ENCODE measurements around the gene PDHA1.

Gene PDHA1

DNA sequence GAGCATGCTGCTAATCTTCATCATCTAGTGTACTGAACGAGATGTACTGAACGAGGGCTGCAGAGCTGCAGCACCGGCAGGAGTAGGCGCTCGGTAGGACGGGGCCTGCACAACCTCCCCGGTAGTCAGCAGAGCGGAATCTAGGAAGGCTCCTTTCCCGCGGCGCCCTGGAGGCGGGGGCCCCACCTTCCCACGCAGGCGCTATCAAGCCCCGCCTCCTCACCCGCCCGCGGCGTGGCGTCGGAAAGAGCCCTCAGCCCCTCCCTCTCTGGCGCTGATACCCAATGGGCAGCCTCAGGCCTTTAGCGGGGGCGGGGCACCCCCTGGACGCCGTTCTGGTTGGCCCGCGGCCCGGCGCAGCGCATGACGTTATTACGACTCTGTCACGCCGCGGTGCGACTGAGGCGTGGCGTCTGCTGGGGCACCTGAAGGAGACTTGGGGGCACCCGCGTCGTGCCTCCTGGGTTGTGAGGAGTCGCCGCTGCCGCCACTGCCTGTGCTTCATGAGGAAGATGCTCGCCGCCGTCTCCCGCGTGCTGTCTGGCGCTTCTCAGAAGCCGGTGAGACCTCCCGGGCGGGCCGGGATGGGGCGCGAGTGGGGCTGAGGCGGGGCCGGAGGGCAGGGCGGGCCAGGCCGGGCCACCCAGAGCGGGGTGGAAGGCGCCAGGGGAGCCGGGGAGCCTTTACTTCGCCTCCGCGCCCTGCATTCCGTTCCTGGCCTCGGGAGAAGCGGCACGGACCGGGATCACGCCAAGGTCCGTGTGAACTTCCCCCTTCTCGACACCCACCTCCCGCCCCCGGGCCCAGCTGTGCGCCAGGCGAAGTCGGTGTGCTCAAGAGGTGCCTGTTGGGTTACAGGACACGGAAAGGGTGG is at the start of gene PDHA1:
Gene PDHA1, plus strand, starts transcription at position 393 of the 874 bp plus-strand sequence. Its CDS starts 111 bp downstream, at position 504.
- peak; percentile 91 for DNase-seq (ENCODE audit: low spot score)

DNA sequence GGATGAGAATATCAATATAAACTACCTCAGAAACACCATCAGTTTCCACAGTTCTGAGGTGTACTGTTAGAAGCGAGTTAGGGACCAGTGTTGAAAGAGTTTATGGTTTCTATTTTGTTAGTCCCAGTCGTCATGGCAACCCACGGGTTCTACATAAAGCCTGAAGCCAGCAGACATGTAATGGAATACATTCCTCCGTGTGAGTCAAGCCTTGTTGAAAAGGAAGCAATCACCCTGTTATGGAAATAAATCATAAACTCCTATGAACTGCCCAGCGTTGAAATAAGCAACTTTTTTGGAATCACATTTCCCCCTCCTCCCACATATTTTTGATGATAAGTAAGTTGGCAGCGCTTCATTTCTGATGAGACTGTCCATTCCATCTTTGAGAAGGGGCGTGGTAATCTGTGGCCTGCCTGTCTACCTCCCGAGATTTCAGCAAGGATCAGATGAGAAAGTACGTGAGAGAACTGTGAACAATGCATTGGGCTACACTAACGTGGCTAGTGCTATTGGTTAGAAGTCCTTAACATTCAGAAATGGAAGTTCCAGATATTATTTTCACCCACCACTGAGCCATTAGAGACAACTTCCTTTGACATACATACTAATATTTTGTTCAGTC is 40.4 kb upstream of the PDHA1 start:
- DNase-seq (ENCODE audit: low spot score) = no peak

DNA sequence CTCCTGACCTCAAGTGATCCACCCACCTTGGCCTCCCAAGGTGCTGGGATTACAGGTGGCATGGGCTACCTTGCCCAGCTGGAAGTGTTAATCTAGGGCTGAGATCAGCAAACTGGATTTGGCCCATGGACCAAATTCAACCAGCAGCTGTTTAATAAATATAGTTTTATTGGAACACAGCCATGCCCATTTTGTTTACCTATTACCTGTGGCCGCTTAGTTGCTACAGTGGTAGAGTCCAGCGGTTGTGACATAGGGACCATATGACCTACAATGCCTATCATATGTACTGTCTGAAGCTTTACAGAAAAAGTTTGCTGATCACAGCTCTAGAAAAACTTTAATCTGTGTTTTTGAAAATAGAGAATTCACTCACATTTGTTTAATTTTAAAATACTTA is 17.2 kb upstream of the PDHA1 start:
- no peak for DNase-seq (ENCODE audit: low spot score)

DNA sequence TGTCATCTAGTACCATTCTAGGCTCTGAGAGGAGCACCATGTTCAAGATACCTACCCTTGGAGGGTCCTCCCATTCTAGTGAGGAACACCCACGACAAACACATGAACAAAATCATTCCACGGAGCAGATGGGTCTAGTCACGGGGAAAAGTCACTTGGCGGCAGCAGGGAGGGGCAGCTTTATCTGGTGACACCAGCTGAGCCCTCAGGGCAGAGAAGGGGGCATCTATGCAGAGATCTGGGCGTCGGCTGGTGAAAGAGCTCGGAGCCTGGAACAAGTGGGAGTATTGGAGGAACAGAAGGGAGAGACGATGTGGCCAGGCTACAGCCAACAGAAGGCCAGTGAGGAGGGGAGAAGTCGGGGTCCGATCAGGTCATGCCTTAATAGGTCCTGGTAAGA is 11.9 kb upstream of the PDHA1 start:
- no peak for DNase-seq (ENCODE audit: low spot score)

DNA sequence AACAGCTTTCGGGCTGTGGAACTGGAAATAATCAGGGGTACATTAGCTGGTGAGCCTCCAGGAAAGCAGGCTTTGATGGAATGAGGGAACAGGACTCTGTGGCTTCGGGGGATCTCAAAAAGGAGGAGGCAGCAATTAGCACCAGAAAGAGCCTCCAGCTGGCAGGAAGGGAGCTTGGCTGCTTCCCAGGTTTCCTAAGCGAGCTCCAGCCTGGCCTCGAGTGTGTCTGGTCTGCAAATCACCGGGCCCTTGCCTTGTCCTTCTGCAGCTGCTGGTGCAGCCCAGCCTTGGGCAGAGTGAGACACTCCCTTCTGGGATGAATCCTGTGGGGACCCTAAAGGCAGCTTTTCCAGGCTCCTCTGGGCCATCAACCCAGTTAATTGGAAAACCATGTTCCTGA is 10.7 kb upstream of the PDHA1 start:
- no peak for DNase-seq (ENCODE audit: low spot score)

DNA sequence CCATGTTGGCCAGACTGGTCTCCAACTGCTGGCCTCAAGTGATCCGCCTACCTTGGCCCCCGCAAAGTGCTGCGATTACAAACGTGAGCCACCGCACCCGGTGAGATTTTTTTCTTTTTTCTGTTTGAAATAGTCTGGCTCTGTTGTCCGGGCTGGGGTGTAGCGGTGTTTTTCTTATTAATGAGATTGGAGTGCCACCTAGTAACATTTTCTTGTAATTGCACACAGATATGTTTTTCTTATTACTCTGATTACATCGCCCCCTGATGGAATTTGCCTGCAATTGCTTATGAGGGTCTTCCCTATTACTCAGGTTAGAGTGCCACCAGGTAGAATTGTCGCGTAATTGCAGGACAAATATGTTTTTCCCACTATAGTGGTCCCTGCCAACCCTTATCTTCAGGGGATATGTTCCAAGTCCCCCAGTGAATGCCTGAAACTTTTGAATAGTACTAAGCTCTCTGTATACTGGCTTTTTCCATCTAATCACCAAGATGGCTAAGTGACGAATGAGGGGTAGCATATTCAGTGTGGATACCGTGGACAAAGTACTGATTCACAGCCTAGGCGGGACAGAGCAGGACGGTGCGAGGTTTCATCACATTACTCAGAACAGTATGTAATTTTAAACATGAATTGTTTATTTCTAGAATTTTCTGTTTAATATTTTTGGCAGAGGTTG is 8.6 kb upstream of the PDHA1 start:
- DNase-seq (ENCODE audit: low spot score) = no peak

DNA sequence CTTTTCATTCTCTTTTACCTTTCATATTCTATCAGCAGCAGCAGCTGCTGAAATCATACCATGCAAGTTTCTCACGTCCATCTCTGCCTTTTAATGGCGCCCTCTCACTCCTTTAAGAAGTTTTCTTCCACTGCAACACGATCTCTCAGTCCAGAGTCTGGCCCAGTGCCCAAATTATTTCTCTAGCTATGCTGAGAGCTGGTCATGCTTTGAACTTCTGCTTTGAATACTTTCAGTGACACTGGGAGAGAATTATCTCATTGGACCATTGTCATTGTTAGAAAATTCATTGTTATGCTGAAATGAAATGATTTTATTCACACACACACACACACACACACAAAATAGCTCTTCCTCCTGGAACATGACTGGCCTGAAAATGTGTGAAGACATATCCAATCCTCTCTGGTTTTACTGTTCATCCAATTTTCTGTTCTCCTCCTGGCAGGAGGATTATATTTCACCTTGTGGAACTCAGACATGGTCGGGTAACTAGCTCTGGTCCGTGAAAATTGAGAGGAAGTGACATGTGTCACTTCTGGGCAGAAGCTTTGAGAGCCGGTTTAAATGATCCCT is 1.3 kb upstream of the PDHA1 start:
- no peak for DNase-seq (ENCODE audit: low spot score)

DNA sequence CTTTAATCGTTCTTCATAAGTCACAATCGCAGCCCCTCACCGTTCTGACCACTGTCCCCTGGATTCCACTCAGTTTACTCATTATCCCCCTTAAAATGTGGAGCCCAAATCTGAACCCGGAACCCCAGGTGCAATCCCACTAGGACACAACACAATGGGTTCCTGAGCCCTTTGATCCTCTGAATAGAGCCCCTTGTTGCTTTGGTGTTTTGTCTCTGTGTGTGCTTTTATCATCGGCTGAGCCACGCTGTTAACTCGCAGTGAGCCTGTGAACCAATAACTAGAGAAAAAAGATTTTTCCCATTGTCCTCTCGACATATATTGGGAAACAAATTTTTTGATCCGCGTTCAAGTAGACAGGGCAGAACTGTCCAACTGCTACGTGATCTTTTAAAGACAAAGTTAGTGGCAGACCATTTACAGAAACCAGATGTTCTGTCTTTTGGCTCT is 617 bp upstream of the PDHA1 start:
- no peak for DNase-seq (ENCODE audit: low spot score)

DNA sequence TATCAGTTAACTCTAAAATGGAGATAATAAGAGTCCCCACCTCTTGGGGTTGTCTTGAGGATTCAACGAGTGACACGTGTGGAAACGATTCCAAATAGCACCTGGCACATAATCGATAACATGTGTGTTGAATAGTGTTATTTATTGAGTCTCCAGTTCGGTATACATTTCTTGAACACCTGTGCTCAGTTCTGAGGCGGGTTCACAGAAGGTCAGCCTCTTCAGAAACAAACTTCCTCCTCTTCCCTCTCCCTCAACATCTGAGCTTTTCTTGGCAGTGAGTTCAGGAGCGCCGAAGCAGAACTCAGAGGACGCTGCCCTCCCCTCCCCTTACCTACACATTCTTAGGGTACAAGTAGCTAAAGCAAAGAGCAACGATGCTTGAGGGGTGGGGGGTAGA is 934 bp downstream of the PDHA1 start:
- DNase-seq (ENCODE audit: low spot score) = no peak

DNA sequence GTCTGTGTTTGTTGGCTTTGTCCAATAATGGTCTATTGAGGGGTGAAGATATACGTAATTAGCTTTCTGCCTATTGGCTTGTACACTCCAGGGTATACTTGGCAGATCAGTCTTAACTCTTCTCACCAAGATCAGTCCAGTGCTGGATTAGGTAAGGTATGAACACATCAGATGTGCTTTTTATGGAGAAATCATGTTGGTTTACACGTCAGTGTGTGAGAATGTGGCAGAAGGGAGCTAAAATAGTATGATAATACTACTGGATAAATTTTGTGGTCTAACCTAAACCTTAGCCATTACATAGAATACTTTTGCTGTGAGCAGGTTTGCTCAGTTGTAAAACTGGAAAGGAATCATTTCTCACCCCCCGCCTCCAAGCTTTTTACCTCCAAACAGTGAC is 4.2 kb downstream of the PDHA1 start:
- DNase-seq (ENCODE audit: low spot score) = no peak

DNA sequence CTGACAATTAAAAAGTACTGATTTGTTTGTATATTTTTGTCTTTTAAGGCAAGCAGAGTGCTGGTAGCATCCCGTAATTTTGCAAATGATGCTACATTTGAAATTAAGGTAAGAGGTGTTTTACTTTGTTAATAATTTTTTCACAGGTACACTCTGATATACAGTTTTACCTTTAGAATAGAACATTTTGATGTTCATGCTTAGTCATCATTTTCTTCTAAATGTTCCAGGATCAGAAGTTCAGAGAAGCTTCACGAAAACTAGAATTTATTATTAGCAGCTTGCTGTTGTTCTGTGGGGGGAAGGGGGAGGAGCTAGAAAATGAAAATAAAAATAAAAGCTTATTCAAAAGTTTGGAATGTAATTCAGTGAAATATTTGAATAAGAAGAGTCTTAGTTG is 5.5 kb downstream of the PDHA1 start:
- DNase-seq (ENCODE audit: low spot score) = no peak

DNA sequence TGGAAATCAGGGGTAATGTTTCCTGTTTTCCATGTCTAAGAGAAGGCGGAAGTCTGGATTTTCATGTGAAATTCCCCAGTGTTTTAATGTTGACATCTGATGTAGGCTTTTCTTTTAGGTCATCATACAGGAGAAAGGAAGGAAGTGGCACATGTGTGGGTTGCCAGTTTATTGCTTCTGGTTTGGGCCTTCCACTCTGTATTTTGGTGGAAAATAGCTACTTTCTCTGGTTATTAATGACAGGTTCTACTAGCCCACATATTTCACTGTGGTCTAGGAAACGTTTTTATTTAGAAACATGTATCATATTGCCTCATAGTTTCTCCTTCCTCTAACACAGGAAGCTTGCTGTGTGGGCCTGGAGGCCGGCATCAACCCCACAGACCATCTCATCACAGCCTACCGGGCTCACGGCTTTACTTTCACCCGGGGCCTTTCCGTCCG is 7.2 kb downstream of the PDHA1 start:
- DNase-seq (ENCODE audit: low spot score) = no peak

DNA sequence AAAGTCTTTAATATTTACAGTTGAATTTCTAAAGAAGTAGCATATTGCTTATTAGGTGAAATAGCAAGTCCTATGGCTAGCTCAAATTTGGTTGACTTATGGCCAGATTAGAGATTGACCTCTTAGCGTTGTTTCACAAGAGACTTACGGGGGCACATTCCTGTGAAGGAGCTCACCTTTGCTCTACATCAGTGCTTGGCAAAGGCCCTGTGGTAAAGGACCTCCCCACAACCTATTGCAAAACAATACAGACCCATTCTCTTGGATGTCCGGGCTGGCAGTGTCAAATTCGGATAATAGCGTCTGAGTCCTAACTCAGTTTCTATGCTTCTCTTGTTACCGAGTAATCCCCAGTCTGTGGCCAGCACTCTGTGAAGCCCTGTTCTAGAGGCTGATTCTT is 10.9 kb downstream of the PDHA1 start:
- no peak for DNase-seq (ENCODE audit: low spot score)

DNA sequence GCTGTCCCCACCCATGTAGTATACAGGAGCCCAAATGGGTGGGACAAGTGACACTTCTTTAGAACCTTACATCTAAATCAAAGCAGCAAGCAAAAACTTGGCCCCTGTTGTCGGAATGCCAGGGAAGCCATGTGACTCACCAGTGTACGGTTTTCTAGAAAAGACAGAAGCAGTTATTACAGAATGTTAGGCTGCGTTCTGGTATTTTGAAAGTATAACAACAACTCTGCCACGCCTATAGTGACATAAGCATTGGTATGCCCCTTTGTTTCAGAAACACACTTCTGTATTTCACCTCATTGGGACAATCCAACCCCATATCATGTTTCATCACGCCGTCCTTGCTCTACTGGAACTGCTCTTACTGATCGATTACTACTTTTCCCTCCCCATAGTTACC is 14.8 kb downstream of the PDHA1 start:
- DNase-seq (ENCODE audit: low spot score) = no peak

DNA sequence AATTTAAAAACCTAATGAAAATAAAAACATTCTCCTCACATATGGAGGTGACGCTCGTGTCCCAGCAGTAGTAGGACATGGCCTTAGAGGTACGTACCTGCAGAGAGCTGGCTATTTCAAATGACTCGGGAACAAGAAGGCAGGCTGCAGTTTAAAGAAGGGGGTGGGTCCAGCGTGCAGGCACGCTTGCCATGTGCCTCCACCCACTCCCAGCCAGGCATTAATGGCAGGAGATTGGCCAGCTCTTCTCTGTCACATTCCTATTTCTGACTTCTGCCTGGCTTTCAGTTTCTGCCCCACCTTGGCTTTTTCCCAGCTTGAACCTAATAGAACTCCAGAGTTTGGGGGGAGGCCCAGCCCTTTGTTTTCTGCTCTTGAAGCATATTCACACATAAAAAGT is 17.2 kb downstream of the PDHA1 start:
- no peak for DNase-seq (ENCODE audit: low spot score)

DNA sequence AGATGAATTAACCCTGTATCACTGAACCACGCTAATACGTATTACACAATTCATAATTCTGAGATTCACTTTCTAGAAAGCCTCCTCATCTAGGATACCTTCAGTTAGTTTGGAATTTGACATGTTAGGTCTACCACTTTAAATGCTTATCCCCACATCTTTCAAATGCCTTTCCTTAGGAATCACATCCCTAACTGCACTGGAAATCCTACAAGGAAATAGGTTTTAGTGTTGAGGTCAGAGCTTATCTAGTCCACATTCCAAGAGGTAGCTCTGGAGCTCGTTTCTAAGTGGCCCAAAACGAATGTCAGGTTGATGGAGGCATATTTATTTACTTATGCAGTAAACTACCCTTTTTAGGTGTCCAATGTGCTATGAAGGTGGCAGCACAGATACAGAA is 18.0 kb downstream of the PDHA1 start:
- no peak for DNase-seq (ENCODE audit: low spot score)

DNA sequence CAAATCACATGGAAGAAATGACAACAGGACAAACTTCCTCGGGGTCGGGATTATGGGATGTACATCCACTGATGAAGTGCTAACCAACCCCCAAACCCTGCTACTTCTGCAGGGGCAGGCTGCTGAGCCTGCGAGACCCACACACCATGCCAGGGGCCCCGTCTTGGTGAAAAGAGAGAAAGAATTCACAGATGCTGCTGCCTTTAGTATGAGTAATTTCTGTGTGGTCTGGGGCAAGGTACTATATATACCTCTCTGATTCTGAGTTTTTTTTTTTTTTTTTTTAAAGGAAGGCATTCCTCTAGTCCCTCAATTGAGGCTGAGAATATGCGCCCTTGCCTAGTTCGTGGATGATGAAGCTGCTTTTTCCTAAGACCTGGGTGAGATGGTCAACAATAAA is 24.8 kb downstream of the PDHA1 start:
- no peak for DNase-seq (ENCODE audit: low spot score)

DNA sequence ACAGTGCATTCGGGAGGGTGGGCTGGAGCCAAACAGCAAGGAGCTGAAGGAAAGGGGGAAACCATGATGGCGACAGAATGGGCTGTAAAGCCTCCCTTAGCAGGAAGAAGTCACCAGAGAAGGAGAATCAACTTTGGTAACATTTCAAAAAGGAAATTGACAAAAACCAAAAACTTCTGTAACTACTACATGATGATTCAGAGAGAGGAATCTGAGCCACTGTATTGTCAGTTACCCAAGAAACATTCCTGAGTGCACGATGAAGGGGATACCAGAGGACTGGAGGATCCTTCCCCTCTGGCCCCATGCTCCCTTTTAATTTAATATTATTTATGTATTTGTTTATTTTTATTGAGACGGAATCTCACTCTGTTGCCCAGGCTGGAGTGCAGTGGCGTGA is 26.3 kb downstream of the PDHA1 start:
- no peak for DNase-seq (ENCODE audit: low spot score)

DNA sequence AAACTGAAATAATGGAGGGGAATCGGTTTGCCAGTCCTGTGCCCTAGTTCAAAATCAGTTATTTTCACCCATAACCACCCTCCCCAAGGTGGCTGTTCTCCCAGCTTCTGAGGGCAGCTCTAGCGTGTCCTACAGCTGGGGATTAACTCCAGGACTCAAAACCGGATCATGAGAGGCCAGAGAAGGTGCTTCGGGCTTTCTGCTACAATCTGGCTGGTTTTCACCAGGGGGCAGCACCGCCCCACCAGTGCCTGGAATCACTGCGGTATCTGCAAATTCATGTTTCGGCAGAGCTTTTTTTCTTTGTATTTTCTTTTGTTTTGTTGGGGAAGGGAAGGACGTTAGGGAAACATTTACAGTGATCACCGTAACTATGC is 28.4 kb downstream of the PDHA1 start:
- DNase-seq (ENCODE audit: low spot score) = peak; percentile 55

DNA sequence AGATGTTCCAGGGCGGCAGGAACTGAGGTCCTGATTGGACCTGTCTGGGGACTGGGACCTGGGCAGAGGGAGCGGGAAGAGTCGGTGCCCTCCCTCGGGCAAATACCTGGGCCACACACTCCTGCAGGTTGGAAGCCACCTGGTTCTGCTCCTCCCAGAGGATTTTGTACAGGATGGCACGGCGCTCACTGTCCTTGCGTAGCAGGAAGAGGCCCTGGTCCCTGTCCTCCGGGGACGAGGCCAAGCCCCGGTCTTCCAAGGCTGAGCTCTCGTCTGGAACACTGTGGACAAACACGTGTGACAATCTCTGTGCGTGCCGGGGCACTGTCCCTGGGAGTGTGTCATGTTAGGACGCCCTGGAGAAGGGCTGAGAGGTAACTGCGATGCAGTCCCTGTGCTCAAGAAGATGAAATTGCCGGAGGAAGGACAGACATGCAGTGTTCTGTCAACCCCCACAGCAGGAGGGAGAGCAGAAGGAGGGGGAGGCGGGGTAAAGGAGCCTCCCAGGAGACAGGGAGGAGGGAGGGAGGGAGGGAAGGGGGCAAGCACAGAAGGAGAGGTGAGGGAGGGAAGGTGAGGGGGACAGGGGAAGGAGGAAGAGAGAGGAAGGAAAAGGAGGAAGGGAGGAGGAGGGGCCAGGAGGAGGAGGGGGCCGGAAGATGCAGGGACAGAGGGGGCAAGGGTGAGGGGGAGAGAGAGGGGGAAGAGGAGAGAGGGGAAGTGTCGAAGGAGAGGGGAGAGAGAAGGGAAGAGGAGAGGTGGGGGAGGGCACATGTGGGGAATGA is 29.0 kb downstream of the PDHA1 start:
- no peak for DNase-seq (ENCODE audit: low spot score)

DNA sequence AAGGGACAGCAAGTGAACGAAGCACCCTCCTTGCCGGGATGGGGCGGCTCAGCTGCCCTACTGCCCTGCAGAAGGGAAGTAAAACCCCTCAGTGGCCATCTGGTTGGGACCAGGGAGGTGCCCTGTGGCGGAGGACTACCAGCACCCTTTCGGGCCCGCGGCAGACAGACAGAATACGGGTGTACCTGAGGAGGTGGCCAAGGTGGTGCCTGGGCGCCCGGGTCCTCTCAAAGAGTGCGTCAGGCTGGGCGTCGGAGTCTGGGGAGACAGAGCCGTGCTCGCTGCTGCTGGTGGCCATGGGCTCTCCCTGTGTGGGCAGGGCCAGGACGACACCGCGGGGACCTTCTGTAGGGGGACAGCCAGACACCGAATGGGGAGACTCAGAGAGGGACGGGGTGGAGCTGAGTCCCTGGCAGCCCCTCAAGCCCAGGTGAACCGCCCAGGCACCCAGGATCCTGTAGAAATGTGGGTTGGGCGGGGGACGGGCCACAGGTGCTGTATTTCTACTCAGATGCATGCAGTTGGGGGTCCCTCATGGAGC is 29.7 kb downstream of the PDHA1 start:
- DNase-seq (ENCODE audit: low spot score) = no peak

DNA sequence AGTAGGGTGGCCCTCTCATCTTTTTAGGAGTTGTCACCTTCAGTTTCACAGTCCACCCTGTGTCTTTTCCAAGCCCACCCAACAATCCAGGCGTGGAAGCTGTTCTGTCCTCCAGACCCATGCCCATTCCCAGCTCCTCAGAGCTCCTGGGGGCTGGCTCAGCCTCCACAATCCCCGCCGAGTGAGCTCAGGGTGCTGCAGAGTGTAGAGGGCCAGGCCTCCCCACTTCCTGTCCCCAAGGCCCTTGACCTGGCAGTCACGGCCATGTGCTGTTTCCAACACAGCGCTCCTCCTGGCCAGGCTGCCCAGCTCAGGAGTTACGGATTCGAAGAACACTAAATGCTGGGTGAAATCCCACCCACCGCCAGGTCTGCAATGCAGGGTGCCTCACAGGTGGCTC is 31.8 kb downstream of the PDHA1 start:
- no peak for DNase-seq (ENCODE audit: low spot score)
